ENCODE results near the gene CATSPERD. TPM values are rescaled to one million over a fixed set of nuclear protein-coding genes. Genes with fewer than 3 reads are reported as not detected.

CATSPERD gene
- total RNA-seq, 1 experiment from 2014 or later: 0.50 TPM

GRCh38 chr19:5799247-5800241 lies 79.1 kb downstream of the CATSPERD start:
- no peak for TF ChIP-seq CREM (CRISPR knock-in tag; IDR thresholded peaks at IDR 0.05)
- TF ChIP-seq ZNF532 (CRISPR knock-in tag; IDR thresholded peaks at IDR 0.05; ENCODE audit: borderline replicate concordance): no peak
- TF ChIP-seq JAZF1 (CRISPR knock-in tag; IDR thresholded peaks at IDR 0.05): no peak
- no peak for TF ChIP-seq SMAD4 (CRISPR knock-in tag; IDR thresholded peaks at IDR 0.05)
- TF ChIP-seq FOXJ3 (CRISPR knock-in tag; IDR thresholded peaks at IDR 0.05; ENCODE audit: borderline replicate concordance): no peak
- TF ChIP-seq MLX (CRISPR knock-in tag; IDR thresholded peaks at IDR 0.05): no peak
- TF ChIP-seq ATF6 (CRISPR knock-in tag; IDR thresholded peaks at IDR 0.05): no peak
- no peak for TF ChIP-seq AR (CRISPR knock-in tag; IDR thresholded peaks at IDR 0.05)
- TF ChIP-seq ZNF138 (CRISPR knock-in tag; conservative IDR thresholded peaks at IDR 0.05): no peak
- no peak for TF ChIP-seq ZNF396 (CRISPR knock-in tag; IDR thresholded peaks at IDR 0.05; ENCODE audit: borderline replicate concordance)
- TF ChIP-seq ZNF423 (CRISPR knock-in tag; IDR thresholded peaks at IDR 0.05): no peak
- TF ChIP-seq ESRRA (CRISPR knock-in tag; IDR thresholded peaks at IDR 0.05; ENCODE audit: borderline replicate concordance): no peak
- TF ChIP-seq EMX1 (CRISPR knock-in tag; IDR thresholded peaks at IDR 0.05): no peak
- TF ChIP-seq ZNF219 (CRISPR knock-in tag; IDR thresholded peaks at IDR 0.05; ENCODE audit: borderline replicate concordance): no peak
- no peak for TF ChIP-seq HMGA2 (CRISPR knock-in tag; IDR thresholded peaks at IDR 0.05)
- no peak for TF ChIP-seq E2F4 (CRISPR knock-in tag; IDR thresholded peaks at IDR 0.05; ENCODE audit: borderline replicate concordance, low read depth)
- TF ChIP-seq IRF2 (CRISPR knock-in tag; IDR thresholded peaks at IDR 0.05; ENCODE audit: borderline replicate concordance, low read depth): no peak
- CTCF ChIA-PET: interaction anchor here (1.2 kb wide), 1 partner anchor 222 kb away, joined by 4 read pairs; no protein-coding TSS in a partner anchor
- no peak for DNase-seq (ENCODE audit: low spot score)
- Mint-ChIP-seq H3K4me1 (peaks cover 11% of the 10 kb centered on the region), H3K27ac (no peak overlapping the region), H3K27me3 (ENCODE audit: low read depth) (peaks cover 52% of the 10 kb centered on the region), H3K36me3 (no peaks in the 10 kb centered on the region), H3K9me3 (no peaks in the 10 kb centered on the region), H3K4me3 (no peak overlapping the region)
- ATAC-seq: no peak
- POLR2A ChIA-PET: interaction anchor here (0.5 kb wide), 1 partner anchor 578 kb away, joined by 3 read pairs; no protein-coding TSS in a partner anchor
